ENCODE data around the gene RAB11FIP3.
"Not testable (repeated sequence)": the region's sequence is repeated elsewhere in the genome, so short reads cannot be mapped to it uniquely, and the experiment has no call there.

The RAB11FIP3 gene

DNA sequence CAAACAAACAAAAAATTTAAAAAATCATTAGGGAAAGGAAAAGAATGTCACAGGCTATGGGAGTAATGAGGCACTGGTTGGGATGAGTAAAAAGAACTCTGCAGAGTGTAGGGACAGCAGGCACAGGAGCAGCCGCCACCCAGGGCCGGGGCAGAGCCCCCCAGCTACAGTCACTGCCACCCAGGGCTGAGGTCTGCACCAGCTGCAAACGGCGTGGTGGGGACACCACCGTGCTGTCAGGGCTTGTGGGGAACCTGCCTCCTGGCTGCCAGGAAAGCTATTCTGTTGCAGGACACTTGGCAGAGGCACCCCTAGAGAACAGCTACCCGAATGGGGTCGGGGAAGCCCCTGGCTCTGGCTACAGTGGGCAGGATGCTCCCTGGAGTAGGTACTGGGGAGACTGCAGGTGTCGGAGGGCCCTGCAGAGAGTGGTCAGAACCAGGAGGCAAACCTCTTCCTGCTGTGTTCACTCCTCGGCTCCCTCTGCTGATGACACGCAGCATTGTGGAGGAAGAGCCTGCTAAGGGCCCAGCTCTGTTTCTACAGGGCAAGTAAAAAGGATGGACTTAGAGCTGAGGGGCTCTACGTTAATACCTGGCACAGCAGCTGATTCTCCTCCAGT lies 69.8 kb downstream of the RAB11FIP3 start:
- peak; percentile 16 to 24 for DNase-seq

DNA sequence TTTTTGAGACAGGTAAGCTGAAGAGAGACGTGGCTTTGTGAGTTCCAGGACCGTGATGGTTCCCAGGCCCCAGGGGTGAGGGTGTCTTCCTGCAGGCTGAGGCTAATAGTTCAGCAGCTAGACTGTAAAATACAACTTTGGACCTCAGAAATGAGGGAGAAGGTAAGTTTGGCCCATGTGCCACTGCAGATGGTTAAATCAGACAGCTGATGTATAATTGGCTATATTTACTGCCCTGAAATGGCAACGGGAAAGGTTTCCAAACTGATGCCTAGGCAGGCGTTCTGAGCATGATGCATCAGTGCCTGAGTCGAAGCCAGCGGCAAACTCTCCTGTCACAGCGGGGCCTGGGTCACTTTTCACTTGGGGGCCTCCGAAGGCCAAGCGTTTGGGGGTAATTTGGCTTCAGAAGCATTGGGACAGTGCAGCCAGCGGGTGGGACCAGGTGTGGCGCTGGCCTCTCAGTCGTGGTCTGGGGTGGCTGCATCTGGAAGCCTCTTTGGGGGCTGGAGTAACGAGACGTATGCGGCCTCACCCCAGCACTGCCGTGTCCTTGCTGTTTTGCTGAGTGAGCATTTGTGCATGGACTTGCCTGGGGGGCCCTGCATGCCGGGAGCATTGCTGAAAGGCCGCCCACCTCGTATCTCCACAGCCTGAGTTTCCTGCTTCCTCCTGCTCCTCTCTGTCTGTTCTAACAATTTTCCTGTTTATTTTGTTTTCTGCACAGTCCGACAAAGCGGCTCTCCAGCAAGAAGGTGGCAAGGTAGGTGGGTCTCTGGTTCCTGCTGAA lies 70.8 kb downstream of the RAB11FIP3 start:
- DNase-seq: no peak

DNA sequence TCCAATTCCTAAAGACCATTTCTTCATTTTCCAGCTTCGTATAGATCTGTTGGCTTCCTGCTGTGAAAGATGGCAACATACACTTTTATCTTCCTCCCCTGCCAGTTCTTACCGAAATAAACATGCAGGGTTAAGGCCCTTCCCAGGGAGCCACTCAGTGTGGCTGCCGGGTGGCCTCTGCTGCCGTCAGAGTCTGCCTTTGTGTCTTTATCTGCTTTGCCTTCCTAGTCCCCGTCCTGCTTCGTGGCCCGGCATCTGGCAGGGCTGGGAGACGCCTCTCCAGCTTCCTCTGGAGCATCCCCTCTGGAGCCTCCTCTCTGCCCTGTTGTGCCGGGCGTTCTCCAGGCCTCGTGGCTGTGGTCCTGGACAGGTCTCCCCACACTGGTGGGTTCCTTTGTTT lies 71.8 kb downstream of the RAB11FIP3 start:
- no peak for DNase-seq

- DNase-seq: no peak
Observed at GRCh38 chr16:499924-500323, 74.5 kb downstream of the RAB11FIP3 start.

DNA sequence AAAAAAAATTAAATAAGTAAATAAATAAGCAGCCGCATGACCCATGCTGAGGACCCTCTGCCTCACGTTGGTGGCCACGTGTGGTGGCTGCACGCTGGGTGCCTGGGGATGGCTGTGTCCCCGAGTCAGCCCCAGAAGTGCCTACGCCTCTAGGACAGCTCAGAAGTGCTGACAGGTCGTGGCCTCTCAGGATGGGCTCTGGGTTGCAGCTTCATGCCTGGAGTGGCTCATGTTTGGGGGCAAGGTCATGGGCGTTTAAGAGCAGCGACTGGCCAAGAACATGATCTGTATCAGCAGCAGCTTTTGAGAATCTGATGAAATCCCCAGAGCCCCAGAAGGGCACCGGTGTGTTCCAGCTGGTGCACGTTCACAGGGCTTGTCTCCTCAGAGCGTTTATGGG lies 75.3 kb downstream of the RAB11FIP3 start:
- DNase-seq: no peak

DNA sequence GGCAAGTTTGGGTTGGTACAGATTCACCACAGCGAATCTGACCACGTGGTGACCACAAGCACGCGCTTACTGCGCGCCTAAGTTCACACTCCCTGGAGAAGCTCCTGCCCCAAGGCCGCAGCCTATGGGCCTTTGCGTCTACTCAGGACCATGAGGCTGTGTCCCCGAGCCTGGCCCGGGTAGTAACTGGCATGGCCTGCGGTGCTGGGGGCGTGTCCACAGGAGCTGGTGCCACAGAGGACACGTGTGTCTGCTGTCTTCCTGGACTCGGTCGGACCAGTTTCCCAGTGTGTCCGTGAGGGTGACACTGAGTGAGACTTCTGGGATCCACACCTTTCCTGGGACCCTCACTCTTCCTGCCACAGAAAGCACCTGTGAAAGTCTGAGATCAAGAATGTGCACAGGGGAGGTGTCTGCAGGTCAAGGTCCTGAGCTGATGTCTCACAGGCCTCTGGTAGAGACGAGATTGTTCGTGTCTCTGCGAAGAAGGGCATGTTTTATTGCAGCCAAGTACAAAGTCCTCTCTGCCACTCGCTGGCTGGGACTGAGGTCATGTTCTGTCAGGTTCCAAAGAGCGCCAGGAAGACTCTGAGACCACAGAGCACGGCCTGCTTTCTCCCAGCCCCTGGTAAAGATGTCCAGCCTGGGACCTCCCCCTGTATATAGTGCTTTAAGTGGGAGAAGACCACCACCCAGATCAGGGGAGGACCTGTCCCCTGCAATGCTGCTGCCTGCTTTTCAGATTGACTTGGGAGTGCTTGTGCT lies 76.9 kb downstream of the RAB11FIP3 start:
- no peak for DNase-seq

GRCh38 chr16:503150-504071 lies 78.0 kb downstream of the RAB11FIP3 start:
- DNase-seq: no peak

GRCh38 chr16:505479-506245 lies 80.2 kb downstream of the RAB11FIP3 start:
- no peak for DNase-seq

GRCh38 chr16:506246-506546 lies 80.7 kb downstream of the RAB11FIP3 start:
- no peak for DNase-seq

GRCh38 chr16:507527-507926 lies 82.1 kb downstream of the RAB11FIP3 start:
- not testable (repeated sequence) for DNase-seq

DNA sequence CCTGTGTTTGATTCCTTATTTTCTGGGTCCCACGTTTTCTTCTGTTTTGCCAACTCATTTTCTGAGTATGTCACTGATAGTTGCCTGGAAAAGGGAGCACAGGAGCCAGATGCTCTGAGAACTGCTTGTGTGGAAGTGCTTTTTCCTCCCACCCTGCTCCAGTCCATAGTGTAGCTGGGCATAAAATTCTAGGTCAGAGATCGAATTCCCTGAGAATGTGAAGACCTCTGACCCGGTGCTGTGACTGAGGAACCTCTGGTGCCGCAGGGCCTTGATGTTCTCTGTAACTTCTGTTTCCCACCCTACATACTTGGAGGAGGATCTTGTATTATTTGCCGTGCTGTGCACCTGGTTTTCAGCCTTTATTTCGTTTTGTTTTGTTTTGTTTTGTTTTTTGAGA lies 82.5 kb downstream of the RAB11FIP3 start:
- DNase-seq: no peak

DNA sequence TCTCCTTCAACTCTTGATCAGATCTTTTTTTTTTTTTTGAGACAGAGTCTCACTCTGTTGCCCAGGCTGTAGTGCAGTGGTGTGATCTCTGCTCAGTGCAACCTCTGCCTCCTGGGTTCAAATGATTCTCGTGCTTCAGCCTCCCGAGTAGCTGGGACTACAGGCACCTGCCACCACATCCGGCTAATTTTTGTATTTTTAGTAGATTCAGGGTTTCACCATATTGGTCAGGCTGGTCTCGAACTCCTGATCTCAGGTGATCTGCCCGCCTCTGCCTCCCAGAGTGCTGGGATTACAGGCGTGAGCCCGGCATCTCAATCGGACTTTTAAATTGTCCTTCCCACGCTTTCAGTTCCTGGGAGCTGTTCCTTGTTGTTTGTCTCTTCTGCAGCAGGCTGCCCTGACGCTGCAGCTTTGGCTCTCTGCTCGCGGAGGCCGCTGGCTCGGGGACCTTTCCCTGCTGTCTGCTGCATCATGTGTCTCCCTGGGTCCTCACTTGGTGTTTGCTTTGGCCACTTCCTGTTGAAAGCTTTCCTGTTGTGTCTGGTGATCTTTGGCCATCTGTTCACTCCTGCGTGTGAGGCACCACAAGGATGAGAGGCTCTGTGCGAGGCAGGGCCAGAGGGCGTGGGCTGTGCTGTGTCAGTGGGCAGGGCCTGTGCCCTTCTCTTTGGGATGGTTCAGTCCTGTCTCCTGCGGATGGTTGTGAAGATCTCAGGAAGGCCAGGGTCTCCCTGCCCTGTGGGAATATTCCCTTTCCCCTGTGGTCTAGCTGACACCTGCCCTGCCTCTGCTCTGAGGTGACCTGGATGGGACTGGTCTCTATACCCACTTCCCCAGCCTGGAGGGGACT lies 83.7 kb downstream of the RAB11FIP3 start:
- no peak for DNase-seq

DNA sequence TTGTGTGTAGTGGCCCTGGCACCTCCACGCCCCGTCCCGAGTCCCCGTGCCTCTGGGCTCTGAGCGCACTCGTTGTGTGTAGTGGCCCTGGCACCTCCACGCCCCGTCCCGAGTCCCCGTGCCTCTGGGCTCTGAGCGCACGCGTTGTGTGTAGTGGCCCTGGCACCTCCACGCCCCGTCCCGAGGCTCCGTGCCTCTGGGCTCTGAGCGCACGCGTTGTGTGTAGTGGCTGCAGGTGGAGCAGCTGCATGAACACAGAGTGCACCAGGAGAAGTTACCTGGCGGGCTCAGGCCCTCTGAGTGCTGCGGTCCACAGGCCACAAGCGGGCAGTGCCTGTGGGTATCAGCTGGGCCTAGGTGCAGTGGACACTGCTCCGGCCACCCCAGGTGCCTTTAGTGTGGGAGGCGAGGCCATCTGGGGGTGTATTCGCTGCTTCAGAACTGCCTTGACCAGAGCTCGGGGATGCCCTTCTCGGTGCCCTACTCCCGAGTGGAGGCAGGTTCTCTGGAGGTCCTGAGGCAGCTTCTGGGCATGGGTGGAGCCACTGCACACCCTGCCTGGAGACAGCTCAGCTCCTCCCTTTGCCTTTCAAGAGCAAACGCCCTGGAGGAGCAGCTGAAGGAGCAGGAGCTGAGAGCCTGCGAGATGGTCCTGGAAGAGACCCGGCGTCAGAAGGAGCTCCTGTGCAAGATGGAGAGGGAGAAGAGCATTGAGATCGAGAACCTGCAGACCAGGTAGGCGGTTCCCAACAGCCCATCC lies 84.8 kb downstream of the RAB11FIP3 start:
- DNase-seq: no peak

GRCh38 chr16:512802-513201 lies 87.4 kb downstream of the RAB11FIP3 start:
- no peak for DNase-seq

GRCh38 chr16:513950-514349 lies 88.5 kb downstream of the RAB11FIP3 start:
- no peak for DNase-seq

GRCh38 chr16:515175-515938 lies 89.9 kb downstream of the RAB11FIP3 start:
- DNase-seq: no peak

DNA sequence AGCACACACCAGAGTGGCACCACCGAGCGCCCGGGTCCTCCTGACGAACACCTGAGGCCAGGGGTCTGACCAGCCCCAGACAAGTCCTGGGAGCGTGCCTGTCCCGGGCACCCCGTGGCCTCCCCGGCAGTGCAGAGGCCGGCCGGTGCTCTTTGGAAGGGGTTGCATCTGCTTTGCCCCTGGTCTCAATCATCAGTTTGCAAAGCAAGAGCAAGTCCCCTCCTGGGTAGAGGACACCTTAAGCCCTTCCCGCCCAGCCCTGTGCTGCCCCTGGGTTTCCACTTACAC lies 90.4 kb downstream of the RAB11FIP3 start:
- no peak for DNase-seq

DNA sequence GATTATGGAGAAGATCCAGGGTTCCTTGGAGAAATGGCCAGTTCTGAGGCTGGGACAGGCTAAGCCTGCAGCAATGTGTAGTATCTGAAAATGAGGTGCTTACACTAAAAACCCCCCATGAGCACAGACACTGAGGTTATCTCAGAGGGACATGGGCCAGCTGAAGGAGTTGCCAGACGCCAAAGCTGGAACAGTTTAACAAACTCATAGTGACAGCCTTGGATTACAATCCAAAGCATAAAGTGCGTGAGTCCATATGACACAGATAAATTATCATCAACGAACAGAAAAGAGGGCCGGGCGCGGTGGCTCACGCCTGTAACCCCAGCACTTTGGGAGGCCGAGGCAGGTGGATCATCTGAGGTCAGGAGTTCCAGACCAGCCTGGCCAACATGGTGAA lies 90.9 kb downstream of the RAB11FIP3 start:
- no peak for DNase-seq

DNA sequence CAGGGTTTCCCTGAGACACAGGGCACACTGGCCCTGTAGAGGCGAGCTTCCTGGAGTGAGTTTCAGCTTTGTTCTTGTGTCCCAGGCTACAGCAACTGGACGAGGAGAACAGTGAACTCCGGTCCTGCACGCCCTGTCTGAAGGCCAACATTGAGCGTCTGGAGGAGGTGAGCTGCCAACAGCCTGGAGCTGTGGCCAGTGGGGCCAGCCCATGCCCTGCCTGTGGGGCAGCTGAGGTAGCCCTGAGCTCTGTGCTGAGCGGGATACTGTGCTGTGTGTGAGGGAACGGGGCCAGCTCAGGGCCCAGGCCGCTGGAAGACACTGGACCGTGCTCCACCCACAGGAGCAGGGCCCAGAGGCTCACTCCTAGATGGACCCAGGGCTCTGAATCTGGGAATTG lies 93.4 kb downstream of the RAB11FIP3 start:
- DNase-seq: no peak

DNA sequence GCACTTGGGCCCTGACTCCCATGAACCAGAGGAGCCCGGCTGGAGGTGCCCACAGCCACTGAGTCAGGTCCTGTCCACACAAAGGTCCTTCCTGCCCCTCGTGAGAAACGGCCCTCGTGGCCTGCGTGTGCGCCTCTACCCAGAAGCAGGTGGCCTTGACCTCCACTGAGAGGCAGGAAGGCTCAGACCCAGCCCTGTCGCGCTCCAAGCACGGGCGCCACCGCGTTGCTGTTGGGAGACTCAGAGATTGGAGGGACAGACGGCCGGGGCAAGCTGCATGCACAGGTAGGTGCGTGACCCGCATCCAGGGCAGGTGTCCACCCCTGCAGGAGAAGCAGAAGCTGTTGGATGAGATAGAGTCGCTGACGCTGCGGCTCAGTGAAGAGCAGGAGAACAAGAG lies 94.0 kb downstream of the RAB11FIP3 start:
- no peak for DNase-seq
